ENCODE results near the gene PADI1. TPM values are rescaled to one million over a fixed set of nuclear protein-coding genes. Genes with fewer than 3 reads are reported as not detected.

PADI1 gene
- polyA plus RNA-seq, 2 of the 4 experiments (the other 2 are of a cell fraction), result 1.4 to 2.0 TPM

DNA sequence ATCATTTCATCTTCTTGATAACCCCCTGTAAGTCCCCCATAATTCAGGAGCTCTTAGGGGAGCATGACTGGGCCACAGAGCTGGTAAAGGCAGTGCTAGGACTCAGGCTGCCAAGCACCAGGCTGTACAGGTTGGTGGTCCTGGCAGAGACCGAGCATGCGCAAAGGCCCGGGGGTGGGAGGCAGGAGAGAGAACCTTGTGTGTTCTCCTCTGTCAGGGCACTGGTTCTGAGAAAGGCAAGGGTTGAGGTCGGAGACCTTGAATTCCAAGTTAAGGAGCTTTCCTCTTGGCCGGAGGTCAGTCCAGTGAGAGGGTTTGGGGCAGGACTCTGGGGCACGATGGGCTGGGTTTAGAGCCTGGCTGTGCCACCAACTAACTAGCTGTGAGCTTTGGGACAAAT lies 67.1 kb downstream of the PADI1 start:
- TF ChIP-seq, protein P1, sequence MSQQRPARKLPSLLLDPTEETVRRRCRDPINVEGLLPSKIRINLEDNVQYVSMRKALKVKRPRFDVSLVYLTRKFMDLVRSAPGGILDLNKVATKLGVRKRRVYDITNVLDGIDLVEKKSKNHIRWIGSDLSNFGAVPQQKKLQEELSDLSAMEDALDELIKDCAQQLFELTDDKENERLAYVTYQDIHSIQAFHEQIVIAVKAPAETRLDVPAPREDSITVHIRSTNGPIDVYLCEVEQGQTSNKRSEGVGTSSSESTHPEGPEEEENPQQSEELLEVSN (IDR thresholded peaks at IDR 0.05; ENCODE audit: borderline replicate concordance, low read depth), result no peak
- TF ChIP-seq JUN (IDR thresholded peaks at IDR 0.05), result no peak
- TF ChIP-seq ZC3H11A (IDR thresholded peaks at IDR 0.05), result no peak
- TF ChIP-seq TFCP2L1 (CRISPR knock-in tag; IDR thresholded peaks at IDR 0.05), result no peak
- ChIA-PET POLR2A (interaction anchor here (0.7 kb wide), 1 partner anchor 146 kb away, joined by 8 read pairs; no protein-coding TSS in a partner anchor), CTCF (interaction anchor here (0.6 to 3.4 kb wide), 10 partner anchors 10 to 226 kb away, joined by 3 to 17 read pairs (median 4); no protein-coding TSS in a partner anchor)
- Histone ChIP-seq H3K9me3 (no peaks in the 10 kb centered on the region), H3K27ac (peak overlapping the region in 1 of 2 experiments; percentile 86; a peak in 3 of 6 replicates), H3K4me3 (no peak overlapping the region), H3K4me2 (no peak overlapping the region), H3K4me1 (peaks cover 41% of the 10 kb centered on the region)
- no peak for DNase-seq (ENCODE audit: low read depth in 1 of 2, low spot score in 1 of 2)
- ATAC-seq, result no peak
- no peak for FAIRE-seq
- WGBS (ENCODE audit: missing lambda C conversion rate), result 89% methylated on average over 4 of the region's 6 CpGs

DNA sequence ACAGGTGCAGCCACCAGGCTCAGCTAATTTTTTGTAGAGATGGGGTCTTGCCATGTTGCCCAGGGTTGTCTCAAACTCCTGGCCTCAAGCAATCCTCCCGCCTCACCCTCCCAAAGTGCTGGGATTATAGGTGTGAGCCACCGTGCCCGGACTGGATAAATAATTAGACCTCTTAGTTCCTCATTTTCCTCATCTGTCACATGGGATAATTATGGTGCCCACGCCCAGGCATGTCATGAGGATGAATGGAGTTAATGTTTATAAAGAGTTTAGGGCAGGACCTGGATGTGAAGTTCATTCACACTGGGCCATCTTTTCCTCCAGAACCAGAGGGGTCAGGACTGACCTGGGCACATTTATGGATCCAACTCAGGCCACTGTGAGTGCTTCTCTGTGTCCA lies 67.7 kb downstream of the PADI1 start:
- FAIRE-seq (no peak), DNase-seq (ENCODE audit: low read depth in 1 of 2, low spot score in 1 of 2) (no peak), ATAC-seq (no peak)
- peak overlapping the region; percentile 33 to 86; a peak in 4 of 6 replicates for H3K27ac ChIP-seq
- ChIA-PET POLR2A (no interaction called here), CTCF (interaction anchor here (0.9 to 4.6 kb wide), 10 partner anchors 14 to 212 kb away, joined by 3 to 43 read pairs (median 14); no protein-coding TSS in a partner anchor)
- H3K4me2 ChIP-seq, result no peak overlapping the region
- H3K9me3 ChIP-seq, result no peaks in the 10 kb centered on the region
- H3K4me3 ChIP-seq, result no peak overlapping the region
- 78% methylated on average over 4 of the region's 4 CpGs for WGBS (ENCODE audit: missing lambda C conversion rate)
- no peak for TF ChIP-seq RARB (CRISPR knock-in tag; IDR thresholded peaks at IDR 0.05)
- TF ChIP-seq, protein P2, sequence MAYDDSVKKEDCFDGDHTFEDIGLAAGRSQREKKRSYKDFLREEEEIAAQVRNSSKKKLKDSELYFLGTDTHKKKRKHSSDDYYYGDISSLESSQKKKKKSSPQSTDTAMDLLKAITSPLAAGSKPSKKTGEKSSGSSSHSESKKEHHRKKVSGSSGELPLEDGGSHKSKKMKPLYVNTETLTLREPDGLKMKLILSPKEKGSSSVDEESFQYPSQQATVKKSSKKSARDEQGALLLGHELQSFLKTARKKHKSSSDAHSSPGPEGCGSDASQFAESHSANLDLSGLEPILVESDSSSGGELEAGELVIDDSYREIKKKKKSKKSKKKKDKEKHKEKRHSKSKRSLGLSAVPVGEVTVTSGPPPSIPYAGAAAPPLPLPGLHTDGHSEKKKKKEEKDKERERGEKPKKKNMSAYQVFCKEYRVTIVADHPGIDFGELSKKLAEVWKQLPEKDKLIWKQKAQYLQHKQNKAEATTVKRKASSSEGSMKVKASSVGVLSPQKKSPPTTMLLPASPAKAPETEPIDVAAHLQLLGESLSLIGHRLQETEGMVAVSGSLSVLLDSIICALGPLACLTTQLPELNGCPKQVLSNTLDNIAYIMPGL (CRISPR knock-in tag; IDR thresholded peaks at IDR 0.05; ENCODE audit: borderline replicate concordance), result no peak
- TF ChIP-seq, protein P3, sequence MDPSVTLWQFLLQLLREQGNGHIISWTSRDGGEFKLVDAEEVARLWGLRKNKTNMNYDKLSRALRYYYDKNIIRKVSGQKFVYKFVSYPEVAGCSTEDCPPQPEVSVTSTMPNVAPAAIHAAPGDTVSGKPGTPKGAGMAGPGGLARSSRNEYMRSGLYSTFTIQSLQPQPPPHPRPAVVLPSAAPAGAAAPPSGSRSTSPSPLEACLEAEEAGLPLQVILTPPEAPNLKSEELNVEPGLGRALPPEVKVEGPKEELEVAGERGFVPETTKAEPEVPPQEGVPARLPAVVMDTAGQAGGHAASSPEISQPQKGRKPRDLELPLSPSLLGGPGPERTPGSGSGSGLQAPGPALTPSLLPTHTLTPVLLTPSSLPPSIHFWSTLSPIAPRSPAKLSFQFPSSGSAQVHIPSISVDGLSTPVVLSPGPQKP (IDR thresholded peaks at IDR 0.05; ENCODE audit: low read depth, low read length), result no peak
- TF ChIP-seq CHD2 (IDR thresholded peaks at IDR 0.05; ENCODE audit: low read length, partially characterized antibody), result no peak
- TF ChIP-seq, protein P4, sequence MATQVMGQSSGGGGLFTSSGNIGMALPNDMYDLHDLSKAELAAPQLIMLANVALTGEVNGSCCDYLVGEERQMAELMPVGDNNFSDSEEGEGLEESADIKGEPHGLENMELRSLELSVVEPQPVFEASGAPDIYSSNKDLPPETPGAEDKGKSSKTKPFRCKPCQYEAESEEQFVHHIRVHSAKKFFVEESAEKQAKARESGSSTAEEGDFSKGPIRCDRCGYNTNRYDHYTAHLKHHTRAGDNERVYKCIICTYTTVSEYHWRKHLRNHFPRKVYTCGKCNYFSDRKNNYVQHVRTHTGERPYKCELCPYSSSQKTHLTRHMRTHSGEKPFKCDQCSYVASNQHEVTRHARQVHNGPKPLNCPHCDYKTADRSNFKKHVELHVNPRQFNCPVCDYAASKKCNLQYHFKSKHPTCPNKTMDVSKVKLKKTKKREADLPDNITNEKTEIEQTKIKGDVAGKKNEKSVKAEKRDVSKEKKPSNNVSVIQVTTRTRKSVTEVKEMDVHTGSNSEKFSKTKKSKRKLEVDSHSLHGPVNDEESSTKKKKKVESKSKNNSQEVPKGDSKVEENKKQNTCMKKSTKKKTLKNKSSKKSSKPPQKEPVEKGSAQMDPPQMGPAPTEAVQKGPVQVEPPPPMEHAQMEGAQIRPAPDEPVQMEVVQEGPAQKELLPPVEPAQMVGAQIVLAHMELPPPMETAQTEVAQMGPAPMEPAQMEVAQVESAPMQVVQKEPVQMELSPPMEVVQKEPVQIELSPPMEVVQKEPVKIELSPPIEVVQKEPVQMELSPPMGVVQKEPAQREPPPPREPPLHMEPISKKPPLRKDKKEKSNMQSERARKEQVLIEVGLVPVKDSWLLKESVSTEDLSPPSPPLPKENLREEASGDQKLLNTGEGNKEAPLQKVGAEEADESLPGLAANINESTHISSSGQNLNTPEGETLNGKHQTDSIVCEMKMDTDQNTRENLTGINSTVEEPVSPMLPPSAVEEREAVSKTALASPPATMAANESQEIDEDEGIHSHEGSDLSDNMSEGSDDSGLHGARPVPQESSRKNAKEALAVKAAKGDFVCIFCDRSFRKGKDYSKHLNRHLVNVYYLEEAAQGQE (IDR thresholded peaks at IDR 0.05), result no peak
- TF ChIP-seq TFCP2L1 (CRISPR knock-in tag; IDR thresholded peaks at IDR 0.05), result no peak
- no peak for TF ChIP-seq RFX5 (IDR thresholded peaks at IDR 0.05)
- TF ChIP-seq, protein P1 (IDR thresholded peaks at IDR 0.05; ENCODE audit: borderline replicate concordance, low read depth), result no peak
- TF ChIP-seq ZNF302 (CRISPR knock-in tag; IDR thresholded peaks at IDR 0.05), result no peak
- no peak for TF ChIP-seq KDM1A (IDR thresholded peaks at IDR 0.05; ENCODE audit: low read depth)
- TF ChIP-seq, protein P5, sequence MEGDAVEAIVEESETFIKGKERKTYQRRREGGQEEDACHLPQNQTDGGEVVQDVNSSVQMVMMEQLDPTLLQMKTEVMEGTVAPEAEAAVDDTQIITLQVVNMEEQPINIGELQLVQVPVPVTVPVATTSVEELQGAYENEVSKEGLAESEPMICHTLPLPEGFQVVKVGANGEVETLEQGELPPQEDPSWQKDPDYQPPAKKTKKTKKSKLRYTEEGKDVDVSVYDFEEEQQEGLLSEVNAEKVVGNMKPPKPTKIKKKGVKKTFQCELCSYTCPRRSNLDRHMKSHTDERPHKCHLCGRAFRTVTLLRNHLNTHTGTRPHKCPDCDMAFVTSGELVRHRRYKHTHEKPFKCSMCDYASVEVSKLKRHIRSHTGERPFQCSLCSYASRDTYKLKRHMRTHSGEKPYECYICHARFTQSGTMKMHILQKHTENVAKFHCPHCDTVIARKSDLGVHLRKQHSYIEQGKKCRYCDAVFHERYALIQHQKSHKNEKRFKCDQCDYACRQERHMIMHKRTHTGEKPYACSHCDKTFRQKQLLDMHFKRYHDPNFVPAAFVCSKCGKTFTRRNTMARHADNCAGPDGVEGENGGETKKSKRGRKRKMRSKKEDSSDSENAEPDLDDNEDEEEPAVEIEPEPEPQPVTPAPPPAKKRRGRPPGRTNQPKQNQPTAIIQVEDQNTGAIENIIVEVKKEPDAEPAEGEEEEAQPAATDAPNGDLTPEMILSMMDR (IDR thresholded peaks at IDR 0.05), result no peak
- no peak for TF ChIP-seq JUN (IDR thresholded peaks at IDR 0.05)
- TF ChIP-seq ESRRA (IDR thresholded peaks at IDR 0.05; ENCODE audit: borderline replicate concordance, low read length), result no peak
- TF ChIP-seq, protein P6, sequence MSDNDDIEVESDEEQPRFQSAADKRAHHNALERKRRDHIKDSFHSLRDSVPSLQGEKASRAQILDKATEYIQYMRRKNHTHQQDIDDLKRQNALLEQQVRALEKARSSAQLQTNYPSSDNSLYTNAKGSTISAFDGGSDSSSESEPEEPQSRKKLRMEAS (IDR thresholded peaks at IDR 0.05), result no peak
- TF ChIP-seq, protein P7, sequence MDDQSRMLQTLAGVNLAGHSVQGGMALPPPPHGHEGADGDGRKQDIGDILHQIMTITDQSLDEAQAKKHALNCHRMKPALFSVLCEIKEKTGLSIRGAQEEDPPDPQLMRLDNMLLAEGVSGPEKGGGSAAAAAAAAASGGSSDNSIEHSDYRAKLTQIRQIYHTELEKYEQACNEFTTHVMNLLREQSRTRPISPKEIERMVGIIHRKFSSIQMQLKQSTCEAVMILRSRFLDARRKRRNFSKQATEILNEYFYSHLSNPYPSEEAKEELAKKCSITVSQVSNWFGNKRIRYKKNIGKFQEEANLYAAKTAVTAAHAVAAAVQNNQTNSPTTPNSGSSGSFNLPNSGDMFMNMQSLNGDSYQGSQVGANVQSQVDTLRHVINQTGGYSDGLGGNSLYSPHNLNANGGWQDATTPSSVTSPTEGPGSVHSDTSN (IDR thresholded peaks at IDR 0.05), result no peak
- TF ChIP-seq FOSL2 (IDR thresholded peaks at IDR 0.05), result no peak
- TF ChIP-seq FOSL2 (CRISPR knock-in tag; IDR thresholded peaks at IDR 0.05), result no peak
- no peak for TF ChIP-seq JUNB (IDR thresholded peaks at IDR 0.05)
- H3K4me1 ChIP-seq, result peaks cover 46% of the 10 kb centered on the region
